ENCODE measurements around the gene GNE.

DNA sequence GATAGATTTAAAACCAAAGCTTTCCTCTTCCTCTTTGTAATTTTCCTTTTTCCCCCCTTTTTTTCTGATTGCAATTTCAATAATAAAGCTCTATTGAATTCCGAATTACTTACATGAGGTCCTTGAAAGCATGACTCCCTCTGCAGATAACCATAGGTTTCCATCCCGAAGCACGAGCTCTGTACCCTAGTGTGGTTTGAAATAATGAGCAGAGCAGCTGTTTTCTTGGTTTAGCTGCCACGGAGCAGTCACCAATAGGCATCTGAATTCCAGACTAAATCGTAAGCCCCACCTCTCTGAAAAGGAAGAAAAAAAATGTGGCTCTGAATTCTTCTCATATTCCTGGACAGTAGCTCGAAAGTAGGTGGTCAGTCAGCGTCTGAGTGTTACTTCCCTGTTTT lies 18.5 kb upstream of the GNE start:
- TF ChIP-seq TAF1 (IDR thresholded peaks at IDR 0.05; ENCODE audit: borderline replicate concordance, insufficient read depth, low read length) (no peak), POLR2AphosphoS5 (IDR thresholded peaks at IDR 0.05; ENCODE audit: low read depth, low read length) (no peak)

All from PFSK-1 (cell line).